Inferior parietal cortex (tissue), 1 donor: ENCODE data around the gene KCNC4.
A peak's percentile ranks its signal among the peaks of the same experiment; 100 is the strongest.

Experiments used
- DNase-seq: peaks from one replicate; pipeline ENCODE4 v3.0.0-alpha.2; 2016; ENCODE audit errors: extremely low spot score

KCNC4 gene

DNA sequence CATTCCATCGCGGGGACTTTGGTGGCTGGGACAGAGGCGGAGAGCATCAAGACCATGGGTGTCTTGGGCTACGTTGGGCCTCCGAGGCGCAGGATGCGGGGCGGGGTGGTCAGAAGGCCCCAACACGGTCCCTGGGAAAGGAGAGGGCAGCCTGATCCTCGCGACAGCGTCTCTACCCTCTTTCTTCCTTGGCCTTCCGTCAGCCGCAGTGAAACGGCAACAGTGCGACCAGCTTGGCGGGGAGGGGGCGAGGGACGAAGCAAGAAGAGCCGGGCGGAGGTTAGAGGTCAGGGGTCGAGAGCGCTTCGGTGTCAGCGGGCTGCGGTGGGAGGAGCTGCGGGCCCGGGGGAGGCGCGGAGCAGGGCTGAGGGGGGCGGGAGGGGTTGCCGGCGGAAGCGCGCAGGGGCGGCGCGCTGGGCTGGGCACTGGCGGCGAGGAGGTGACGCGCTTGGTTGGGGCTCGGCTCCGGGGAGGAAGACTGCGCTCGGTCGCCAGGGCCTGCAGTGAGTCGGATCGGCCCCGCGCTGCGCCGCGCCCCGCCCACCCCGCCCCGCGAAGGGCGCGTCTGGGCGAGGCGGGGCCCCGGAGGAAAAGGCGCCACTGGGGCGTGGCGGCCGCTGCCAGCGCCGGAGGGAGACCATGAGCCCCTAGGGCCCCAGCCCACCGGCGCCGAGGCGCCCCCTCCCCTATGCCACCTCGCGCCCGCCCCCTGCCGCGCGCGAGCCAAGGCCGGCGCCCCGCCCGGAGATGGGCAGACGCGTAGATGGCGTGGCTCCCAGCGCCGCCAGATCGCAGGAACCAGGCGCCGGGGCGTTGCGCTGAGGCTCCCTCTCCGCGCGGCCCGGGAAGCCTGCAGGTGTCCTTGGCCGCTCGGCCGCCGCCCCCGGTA lies at the start of gene KCNC4:
Gene KCNC4, plus strand, starts transcription at position 600 of the 889 bp plus-strand sequence. CDS start 1,186 bp downstream, outside the sequence.
- peak; percentile 35 for DNase-seq

- DNase-seq = no peak
Observed at GRCh38 chr1:110160538-110161100, 49.5 kb upstream of the KCNC4 start.

- DNase-seq = no peak
Observed at GRCh38 chr1:110161165-110161564, 48.9 kb upstream of the KCNC4 start.

GRCh38 chr1:110161849-110162248 lies 48.3 kb upstream of the KCNC4 start:
- DNase-seq = no peak

DNA sequence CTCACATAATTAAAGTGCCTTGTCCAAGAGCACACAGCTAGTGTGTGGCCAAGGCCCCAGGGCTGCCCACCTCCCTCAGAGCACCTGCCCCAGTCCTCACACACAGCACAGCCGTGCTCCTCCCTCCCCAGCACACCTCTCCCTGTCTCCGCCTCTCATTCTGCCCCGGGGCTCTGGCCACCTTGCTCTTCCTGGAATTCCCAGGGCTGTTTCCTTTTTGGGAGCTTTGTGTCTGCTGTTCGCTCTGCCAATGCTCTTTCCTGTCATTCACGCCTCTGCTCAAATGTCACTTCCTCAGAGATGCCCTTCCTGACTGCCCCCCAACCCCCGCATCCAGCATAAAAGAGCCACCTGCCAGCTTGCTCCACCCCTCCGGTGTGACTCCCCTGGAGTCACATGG lies 46.5 kb upstream of the KCNC4 start:
- DNase-seq = no peak

DNA sequence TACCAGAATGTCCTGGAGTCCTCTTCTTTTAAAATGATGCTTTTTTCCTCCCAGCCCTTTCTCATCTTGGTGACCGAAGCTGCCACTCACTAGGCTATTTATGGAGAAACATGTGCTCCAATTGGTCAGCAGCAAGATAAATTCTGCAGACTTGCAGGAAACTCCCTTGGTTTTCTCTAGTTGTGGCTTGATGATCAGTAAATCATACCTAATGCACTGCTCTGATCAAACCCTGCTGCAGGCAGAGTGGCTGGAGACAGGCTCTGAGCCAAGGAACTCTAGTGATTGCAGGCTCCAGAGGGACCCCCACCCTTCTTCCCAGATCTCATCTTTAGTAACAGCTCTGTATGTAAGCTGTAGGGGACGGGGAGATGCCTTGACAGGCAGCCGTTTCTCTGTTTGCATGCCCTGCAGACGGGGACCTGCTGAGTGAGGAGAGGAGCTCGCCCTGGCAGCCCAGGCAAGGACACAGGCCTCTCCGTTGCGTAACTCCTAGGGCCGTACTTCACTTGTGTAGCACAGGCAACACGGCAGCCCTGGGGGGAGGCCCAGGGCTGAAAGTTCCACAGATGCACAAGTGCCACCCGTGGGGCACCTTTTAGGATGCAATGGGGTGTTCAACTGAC lies 45.3 kb upstream of the KCNC4 start:
- DNase-seq = no peak

GRCh38 chr1:110165761-110166231 lies 44.3 kb upstream of the KCNC4 start:
- no peak for DNase-seq

- no peak for DNase-seq
Observed at GRCh38 chr1:110166861-110167260, 43.3 kb upstream of the KCNC4 start.

GRCh38 chr1:110170766-110171733 lies 39.1 kb upstream of the KCNC4 start:
- DNase-seq = no peak

DNA sequence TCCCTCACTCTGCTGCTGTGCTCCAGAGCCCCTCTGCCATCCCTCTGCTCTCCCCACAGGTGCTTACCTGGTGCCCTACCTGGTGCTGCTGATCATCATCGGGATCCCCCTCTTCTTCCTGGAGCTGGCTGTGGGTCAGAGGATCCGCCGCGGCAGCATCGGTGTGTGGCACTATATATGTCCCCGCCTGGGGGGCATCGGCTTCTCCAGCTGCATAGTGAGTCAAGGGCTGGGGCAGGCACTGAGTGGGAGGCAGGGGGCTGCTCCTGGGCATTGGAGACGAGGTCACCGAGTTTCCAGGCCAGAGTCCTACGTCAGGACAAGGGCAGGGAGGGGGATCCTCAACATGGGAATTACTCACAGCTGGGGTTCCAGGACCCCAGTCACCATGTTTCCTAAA lies 38.1 kb upstream of the KCNC4 start:
- no peak for DNase-seq

GRCh38 chr1:110173466-110174105 lies 36.5 kb upstream of the KCNC4 start:
- DNase-seq = no peak

- DNase-seq = no peak
Observed at GRCh38 chr1:110174961-110175360, 35.2 kb upstream of the KCNC4 start.

DNA sequence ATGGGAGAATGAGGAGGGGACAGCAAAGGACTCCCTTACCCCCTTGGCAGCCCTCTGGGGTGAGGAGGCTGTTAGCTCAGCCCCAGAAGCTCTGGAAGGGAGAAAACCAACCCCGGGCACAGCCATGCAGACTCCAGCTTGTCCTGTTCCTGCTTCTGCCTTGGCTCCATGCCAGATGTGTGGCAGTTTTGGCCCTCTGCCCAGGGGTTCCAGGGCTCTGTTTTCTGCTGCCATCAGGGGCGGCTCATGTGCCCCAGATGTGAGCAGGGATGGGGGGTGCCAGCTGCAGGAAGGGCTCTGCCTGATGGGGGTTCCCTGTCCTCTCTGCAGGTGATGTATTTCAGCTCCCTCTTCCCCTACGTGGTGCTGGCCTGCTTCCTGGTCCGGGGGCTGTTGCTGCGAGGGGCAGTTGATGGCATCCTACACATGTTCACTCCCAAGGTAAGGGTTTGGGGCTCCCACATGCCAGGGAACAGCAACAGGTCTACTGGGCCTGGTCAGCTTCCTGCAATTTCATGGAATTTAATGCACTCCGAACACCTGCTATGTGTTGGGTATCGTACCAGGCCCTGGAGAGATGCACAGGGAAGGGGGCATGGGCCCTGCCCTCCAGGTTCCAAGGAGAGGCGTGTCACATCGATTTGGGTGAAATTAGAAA lies 33.7 kb upstream of the KCNC4 start:
- DNase-seq = no peak

DNA sequence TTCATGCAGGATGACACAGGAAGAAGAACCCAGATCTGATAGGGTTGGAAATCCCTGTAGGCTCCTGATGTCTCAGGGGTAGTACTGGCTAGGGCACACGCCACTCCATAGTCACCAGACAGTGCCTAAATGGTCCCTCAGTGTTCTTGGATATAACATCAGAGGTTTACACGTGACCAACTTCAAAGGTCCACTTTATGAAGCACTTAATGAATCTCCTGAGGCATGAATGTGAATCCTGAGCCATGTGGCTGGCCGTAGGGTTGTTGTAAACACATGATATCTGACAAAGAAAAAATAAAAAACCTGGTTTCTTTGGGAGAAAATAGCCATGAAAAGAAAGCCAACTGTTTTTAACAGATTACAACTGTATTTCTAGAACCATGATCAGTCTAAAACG lies 32.3 kb upstream of the KCNC4 start:
- DNase-seq = no peak

DNA sequence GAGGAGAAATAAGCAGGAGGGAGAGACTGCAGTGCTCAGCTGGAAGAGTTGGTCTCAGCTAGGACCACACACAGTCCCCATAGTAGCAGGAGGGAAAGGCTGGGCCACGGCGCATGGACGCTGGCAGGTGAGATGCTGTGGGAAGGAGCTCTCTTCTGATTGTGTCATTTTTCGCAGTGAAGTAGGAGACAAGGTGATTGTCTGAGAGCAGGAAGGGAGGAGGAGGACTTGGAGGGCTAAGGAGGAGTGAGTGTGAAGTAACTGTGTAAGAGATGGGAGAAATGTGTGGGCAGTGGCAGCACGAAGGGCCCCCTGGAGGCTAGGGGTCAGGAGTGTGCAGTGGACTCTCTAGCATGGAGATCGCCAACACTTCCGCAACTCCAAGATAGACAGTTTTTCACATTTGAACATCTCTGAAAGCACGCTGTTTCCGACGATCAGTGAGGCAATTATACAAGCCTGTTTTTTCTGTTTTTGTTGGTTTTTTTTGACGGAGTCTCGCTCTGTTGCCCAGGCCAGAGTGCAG lies 26.4 kb upstream of the KCNC4 start:
- DNase-seq = no peak

GRCh38 chr1:110184446-110184845 lies 25.7 kb upstream of the KCNC4 start:
- DNase-seq = no peak

DNA sequence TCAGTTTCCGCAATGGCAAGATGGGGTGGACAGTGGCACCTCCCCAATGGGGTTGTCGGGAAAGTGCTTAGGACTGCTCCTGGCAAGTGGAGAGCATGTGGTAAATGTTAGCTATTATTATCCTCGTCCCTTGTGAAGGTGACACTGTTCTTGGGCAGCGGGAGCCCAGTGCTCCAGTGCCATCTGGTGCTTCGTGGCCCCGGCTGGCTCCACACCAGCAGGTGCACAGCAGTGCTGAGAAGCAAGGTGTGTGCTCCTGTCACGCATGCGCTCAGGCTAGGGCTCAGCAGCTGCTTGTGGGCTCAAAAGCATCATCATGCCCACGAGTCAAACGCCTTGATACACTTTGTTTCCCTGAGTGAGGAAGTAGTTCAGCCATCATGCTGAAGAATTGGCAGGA lies 24.9 kb upstream of the KCNC4 start:
- DNase-seq = no peak

DNA sequence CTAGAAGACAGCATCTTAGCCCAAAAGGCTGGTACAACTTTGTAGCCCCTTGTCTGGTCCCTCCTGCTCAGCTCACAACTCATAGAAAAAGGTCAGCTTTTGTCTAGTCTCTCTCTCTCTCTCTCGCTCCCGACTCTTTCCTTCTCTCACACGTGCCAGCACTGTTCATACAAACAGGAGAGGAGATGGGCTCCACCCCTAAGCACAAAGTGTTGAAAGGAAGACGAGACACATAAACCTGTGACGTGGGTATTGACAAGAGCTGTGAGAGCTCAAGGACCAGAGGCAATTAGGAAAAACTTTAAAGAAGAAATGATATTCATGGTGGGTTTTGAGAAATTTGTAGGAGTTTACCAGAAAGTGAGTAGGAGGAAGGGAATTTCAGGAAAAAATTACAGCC lies 23.6 kb upstream of the KCNC4 start:
- no peak for DNase-seq

GRCh38 chr1:110187139-110187890 lies 22.8 kb upstream of the KCNC4 start:
- no peak for DNase-seq
